ENCODE results near the gene NID2.
A peak's percentile ranks its signal among the peaks of the same experiment; 100 is the strongest.

The NID2 gene

DNA sequence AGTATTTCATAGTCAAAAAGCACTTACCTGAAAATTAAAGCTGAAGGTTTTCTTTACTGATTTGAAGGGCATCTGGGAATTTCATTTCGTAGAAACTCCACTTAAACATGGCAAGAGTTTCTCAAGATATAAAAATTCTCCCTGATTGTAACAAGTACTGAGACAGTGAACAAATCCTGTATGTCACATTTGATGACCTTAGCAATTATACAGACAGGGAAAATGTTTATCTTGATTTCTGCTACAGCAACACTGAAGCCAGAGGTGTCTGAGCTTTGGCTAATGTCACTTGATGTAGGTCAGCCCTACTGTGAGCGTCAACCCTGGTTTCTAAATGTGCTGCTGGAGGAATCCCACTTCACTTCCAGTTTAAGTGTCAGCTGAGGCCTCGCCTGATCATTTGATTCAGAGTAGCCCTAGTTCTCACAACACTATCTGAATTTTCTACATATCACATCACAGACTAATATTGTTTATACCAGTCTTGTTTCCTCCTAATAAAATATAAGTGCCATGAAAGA is 58.6 kb downstream of the NID2 start:
- Mint-ChIP-seq H3K4me1 (ENCODE audit: low read depth in 2 of 2) (peaks cover 0 to 9% of the 10 kb centered on the region in 2 donors), H3K36me3 (ENCODE audit: insufficient read depth) (peaks cover 65% of the 10 kb centered on the region)
- no peak for DNase-seq

DNA sequence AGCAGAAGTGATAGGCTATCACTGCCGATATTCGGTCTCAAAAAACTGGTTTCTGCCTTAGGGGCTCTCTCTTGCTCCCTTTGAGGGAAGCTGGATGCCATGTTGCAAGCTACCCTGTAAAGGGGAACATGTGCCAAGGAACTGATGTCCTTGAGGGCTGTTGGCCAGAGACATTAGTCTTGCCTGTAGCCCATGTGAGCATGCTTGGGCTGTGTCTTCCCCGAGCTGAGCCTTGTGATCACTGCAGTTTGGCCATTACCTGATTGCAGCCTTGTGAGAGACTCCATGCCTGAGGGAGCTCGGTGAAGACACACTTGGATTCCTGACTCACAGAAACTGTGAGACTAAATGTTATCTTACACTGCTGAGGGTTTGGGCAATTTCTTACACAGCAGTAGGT is 60.7 kb downstream of the NID2 start:
- DNase-seq: no peak
- Mint-ChIP-seq H3K27ac (no peak overlapping the region), H3K4me1 (ENCODE audit: low read depth in 2 of 2) (peaks cover 0 to 10% of the 10 kb centered on the region in 2 donors), H3K27me3 (no peaks in the 10 kb centered on the region), H3K9me3 (no peaks in the 10 kb centered on the region), H3K36me3 (ENCODE audit: insufficient read depth) (peaks cover 79% of the 10 kb centered on the region), H3K4me3 (no peak overlapping the region)
- no peak for ATAC-seq (replicated peaks)

More for the DNA sequence above, 58.6 kb downstream of the NID2 start:
- ATAC-seq (replicated peaks): no peak
- Mint-ChIP-seq H3K4me3 (no peak overlapping the region), H3K27me3 (peaks cover 0 to 14% of the 10 kb centered on the region in 2 donors), H3K9me3 (no peaks in the 10 kb centered on the region), H3K27ac (no peak overlapping the region)

DNA sequence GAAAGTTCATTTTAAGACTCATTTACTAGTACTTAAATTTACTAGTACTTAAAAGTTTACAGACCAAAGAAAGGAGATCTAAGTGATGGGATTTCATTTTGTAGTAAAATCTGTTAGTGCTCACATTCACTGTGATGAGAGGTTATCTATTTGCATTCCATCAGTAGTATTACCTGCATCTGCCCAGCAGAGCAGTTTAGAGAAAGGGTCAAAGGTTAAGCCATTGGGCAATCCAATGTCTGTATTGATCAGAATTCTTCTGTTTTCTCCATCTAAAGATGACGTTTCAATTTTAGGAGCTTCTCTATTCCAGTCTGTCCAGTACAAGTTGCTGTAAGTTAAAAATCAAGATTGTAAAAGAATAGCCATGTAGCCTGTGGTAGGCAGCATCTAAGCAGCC is 61.2 kb downstream of the NID2 start:
- ATAC-seq (replicated peaks) (no peak), DNase-seq (no peak)
- Mint-ChIP-seq H3K27ac (peak overlapping the region in 1 of 2 donors; percentile 64), H3K4me1 (ENCODE audit: low read depth in 2 of 2) (peaks cover 0 to 10% of the 10 kb centered on the region in 2 donors), H3K27me3 (no peaks in the 10 kb centered on the region), H3K4me3 (no peak overlapping the region), H3K36me3 (ENCODE audit: insufficient read depth) (peaks cover 84% of the 10 kb centered on the region), H3K9me3 (no peaks in the 10 kb centered on the region)

DNA sequence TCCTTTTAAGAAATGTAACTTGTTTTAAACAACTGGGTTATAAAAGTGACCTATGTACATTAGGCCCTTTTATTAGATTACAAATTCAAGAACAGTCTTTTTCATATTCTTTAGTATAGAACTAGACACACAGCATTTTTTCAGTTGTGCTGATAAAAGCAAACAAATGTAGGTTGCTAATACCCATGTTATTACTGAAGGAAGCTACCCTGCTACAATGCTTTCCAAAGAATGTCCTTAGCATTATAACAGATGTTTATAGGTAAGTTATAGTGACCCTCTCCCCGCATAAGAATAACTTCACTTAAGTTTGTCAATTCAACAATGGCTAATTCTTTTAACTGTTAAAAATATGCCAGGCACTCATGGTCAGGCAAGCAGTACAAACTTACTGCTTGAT is 61.6 kb downstream of the NID2 start:
- peaks cover 86% of the 10 kb centered on the region for H3K36me3 Mint-ChIP-seq (ENCODE audit: insufficient read depth)
- H3K9me3 Mint-ChIP-seq: no peaks in the 10 kb centered on the region
- peak overlapping the region in 1 of 2 donors; percentile 64 for H3K27ac Mint-ChIP-seq

DNA sequence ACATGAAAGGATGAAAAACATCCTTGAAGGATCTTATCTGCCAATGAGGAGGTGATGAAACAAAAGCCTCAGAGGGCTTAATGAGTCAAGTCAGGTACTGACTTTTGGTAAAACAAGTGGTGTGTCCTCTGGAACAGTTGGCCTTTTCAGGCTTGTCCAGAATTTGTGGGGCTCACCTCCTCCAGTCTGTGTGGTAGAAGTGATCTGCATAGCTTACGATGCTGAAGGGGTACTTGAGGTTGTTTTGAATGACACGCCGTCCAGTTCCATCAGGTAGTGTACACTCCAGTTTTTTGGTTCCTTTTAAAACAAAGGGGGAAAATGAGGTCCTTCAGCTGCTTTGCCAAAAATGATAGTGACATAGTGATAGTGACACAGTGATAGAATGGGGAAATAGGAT is 62.5 kb downstream of the NID2 start:
- peak overlapping the region in 1 of 2 donors; percentile 38 for H3K27ac Mint-ChIP-seq
- peaks cover 87% of the 10 kb centered on the region for H3K36me3 Mint-ChIP-seq (ENCODE audit: insufficient read depth)
- H3K4me3 Mint-ChIP-seq: no peak overlapping the region

More for the DNA sequence above, 61.6 kb downstream of the NID2 start:
- Mint-ChIP-seq H3K4me1 (ENCODE audit: low read depth in 2 of 2) (peaks cover 0 to 10% of the 10 kb centered on the region in 2 donors), H3K27me3 (no peaks in the 10 kb centered on the region), H3K4me3 (no peak overlapping the region)
- no peak for ATAC-seq (replicated peaks)
- no peak for DNase-seq

DNA sequence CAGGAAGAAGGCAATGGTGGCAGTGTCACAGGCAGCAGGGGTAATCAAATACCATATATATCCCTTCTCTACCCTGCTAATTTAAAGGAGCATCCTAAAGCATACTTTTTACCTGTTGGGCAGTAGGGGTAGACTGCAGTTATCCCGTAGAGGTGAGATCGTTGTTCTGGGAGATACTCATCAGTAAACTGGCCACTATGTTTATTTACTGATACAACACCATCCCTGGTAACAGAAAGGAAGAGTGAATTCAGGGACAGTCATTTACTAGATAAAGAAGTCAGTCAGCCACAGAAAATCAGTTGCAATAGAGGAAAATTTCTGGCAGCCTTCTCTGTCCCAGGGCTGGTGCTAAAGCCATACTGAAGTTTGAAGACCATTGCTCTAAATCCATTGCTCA is 63.2 kb downstream of the NID2 start:
- no peaks in the 10 kb centered on the region for H3K9me3 Mint-ChIP-seq
- ATAC-seq (replicated peaks): no peak
- peaks cover 0 to 10% of the 10 kb centered on the region in 2 donors for H3K4me1 Mint-ChIP-seq (ENCODE audit: low read depth in 2 of 2)
- H3K27me3 Mint-ChIP-seq: no peaks in the 10 kb centered on the region
- H3K27ac Mint-ChIP-seq: peak overlapping the region in 1 of 2 donors; percentile 44
- H3K36me3 Mint-ChIP-seq (ENCODE audit: insufficient read depth): peaks cover 89% of the 10 kb centered on the region
- H3K4me3 Mint-ChIP-seq: no peak overlapping the region
- DNase-seq: no peak

More for the DNA sequence above, 62.5 kb downstream of the NID2 start:
- no peaks in the 10 kb centered on the region for H3K27me3 Mint-ChIP-seq
- ATAC-seq (replicated peaks) (no peak), DNase-seq (no peak)
- peaks cover 0 to 10% of the 10 kb centered on the region in 2 donors for H3K4me1 Mint-ChIP-seq (ENCODE audit: low read depth in 2 of 2)
- no peaks in the 10 kb centered on the region for H3K9me3 Mint-ChIP-seq

DNA sequence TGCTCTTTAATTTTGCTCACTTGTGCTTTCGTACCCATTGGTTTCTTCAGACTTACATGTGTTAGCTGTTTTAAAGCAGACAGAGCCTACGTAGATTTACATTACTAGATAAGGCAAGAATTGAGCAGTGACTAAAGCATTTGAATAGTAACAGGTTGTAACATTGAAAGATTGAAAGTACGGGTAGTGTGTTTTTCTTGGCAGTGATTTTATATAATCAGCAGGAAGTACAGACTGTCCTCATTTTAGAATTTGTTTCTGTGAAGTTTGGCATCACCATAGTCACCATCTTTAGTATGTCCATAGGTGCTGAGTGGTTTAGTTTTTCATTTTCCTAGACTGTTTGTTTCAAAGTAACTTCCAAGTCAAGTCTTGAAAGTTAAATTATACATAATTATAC is 65.5 kb downstream of the NID2 start:
- H3K27ac Mint-ChIP-seq: no peak overlapping the region
- H3K9me3 Mint-ChIP-seq: no peaks in the 10 kb centered on the region
- H3K27me3 Mint-ChIP-seq: no peaks in the 10 kb centered on the region
- no peak overlapping the region for H3K4me3 Mint-ChIP-seq
- DNase-seq (no peak), ATAC-seq (replicated peaks) (no peak)
- peaks cover 0 to 10% of the 10 kb centered on the region in 2 donors for H3K4me1 Mint-ChIP-seq (ENCODE audit: low read depth in 2 of 2)
- peaks cover 92% of the 10 kb centered on the region for H3K36me3 Mint-ChIP-seq (ENCODE audit: insufficient read depth)

DNA sequence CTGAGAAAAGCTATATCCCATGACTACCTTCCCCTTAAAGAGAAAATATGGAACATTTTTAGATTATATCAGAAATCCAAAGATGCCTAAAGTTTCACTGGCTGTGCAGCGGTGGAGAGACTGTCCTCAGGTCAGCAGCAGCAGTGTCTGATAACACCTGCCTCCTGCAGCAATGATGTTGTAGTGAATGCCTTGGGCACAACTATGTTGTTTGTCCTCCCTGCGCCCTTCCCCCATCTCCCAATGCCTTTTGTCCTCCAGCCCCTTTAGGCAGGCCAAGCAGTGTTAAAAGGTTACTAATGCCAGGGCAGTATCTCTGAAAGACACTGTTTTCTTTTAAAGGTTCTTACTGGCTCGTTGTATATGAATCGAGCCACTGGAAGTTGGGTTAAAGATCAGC is 66.3 kb downstream of the NID2 start:
- Mint-ChIP-seq H3K9me3 (no peaks in the 10 kb centered on the region), H3K4me3 (no peak overlapping the region), H3K36me3 (ENCODE audit: insufficient read depth) (peaks cover 92% of the 10 kb centered on the region), H3K27ac (peak overlapping the region in 1 of 2 donors; percentile 49), H3K27me3 (no peaks in the 10 kb centered on the region), H3K4me1 (ENCODE audit: low read depth in 2 of 2) (peaks cover 0 to 10% of the 10 kb centered on the region in 2 donors)
- DNase-seq (no peak), ATAC-seq (replicated peaks) (no peak)

DNA sequence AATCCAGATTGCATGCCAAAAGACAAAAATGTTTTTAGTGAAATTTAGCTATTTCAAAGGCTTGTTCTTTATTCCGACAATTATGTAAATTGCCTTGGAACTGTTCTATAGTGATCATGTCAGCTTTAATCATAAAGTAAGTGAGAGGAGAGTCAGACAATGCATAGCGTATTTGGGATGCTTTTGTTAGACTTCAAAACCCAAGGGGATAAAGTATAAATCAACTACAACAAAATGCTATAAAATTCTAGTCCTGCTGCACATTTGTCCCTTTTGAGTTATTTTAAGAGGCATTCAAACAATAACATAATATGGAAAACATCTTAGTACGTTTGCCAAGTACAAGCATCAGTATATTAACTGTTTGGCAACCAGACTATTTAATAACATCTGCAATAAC is 68.2 kb downstream of the NID2 start:
- Mint-ChIP-seq H3K4me1 (ENCODE audit: low read depth in 2 of 2) (peaks cover 1 to 11% of the 10 kb centered on the region in 2 donors), H3K27me3 (no peaks in the 10 kb centered on the region), H3K9me3 (no peaks in the 10 kb centered on the region), H3K4me3 (no peak overlapping the region), H3K36me3 (ENCODE audit: insufficient read depth) (peaks cover 89% of the 10 kb centered on the region), H3K27ac (no peak overlapping the region)
- ATAC-seq (replicated peaks): no peak
- DNase-seq: no peak

DNA sequence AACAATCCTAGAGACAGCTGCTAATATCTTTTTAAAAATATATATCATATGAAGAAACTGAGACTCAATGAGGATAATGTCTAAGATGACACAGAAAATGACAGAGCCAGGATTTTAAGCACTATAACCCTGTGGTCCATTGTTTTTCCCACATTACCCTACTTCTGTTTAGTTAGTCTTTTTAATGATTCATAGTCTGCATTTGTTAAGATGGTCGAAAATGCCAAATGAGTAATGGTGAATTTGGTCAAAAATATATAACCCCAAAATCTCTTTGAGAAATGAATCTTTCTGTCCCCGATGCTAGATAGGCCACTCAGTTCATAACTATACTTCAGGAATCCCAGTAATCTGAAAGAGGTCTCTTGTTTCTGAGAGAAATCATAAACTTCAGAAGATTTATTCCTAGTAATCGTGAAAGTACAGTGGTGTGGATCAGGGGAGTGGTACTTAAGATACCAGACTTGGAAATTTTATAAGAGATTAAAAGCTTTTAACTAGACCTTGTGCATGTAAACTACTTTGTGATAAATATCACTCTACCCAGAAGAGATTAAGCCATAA is 68.8 kb downstream of the NID2 start:
- H3K9me3 Mint-ChIP-seq: no peaks in the 10 kb centered on the region
- H3K27me3 Mint-ChIP-seq: no peaks in the 10 kb centered on the region
- H3K4me3 Mint-ChIP-seq: no peak overlapping the region
- ATAC-seq (replicated peaks) (no peak), DNase-seq (no peak)
- H3K4me1 Mint-ChIP-seq (ENCODE audit: low read depth in 2 of 2): peaks cover 1 to 6% of the 10 kb centered on the region in 2 donors
- H3K36me3 Mint-ChIP-seq (ENCODE audit: insufficient read depth): peaks cover 84% of the 10 kb centered on the region
- no peak overlapping the region for H3K27ac Mint-ChIP-seq

DNA sequence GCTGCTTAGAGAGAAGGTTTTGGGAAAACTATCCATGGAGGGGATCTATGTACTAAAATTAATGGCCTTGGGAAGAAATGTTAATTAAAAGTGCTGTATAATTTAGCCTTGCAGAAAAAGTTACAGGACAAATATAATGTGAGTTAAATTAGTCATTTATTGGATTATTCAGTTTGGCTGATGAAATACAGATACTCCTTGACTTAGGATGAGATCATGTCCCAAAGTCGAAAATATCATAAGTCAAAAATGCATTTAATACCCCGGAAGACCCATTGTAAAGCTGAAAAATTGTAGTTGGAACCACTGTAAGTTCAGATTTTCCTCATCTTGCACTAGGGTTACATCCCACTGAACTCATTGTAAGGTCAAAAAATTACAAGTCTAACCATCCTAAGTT is 69.8 kb downstream of the NID2 start:
- DNase-seq (no peak), ATAC-seq (replicated peaks) (no peak)
- peaks cover 78% of the 10 kb centered on the region for H3K36me3 Mint-ChIP-seq (ENCODE audit: insufficient read depth)
- no peak overlapping the region for H3K27ac Mint-ChIP-seq
- H3K4me1 Mint-ChIP-seq (ENCODE audit: low read depth in 2 of 2): peaks cover 1 to 14% of the 10 kb centered on the region in 2 donors
- no peak overlapping the region for H3K4me3 Mint-ChIP-seq
- no peaks in the 10 kb centered on the region for H3K27me3 Mint-ChIP-seq
- no peaks in the 10 kb centered on the region for H3K9me3 Mint-ChIP-seq

DNA sequence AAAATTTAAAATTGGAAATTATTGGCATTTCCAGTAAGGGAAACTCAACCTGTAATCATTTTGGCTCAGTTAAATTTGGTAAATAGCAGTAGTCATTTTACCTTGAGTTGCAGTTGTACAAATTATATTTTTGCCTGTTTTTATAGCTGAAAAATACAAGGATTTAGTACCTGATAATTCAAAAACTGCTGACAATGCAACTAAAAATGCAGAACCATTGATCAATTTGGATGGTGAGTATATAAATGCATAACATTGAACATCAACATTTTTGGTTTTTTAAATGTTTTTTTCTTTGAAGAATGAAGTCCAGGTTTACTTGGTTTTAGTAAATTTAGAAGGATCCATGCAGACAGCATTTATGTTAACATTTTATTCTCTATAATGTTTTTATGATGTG is 70.5 kb downstream of the NID2 start:
- peaks cover 74% of the 10 kb centered on the region for H3K36me3 Mint-ChIP-seq (ENCODE audit: insufficient read depth)
- H3K9me3 Mint-ChIP-seq: no peaks in the 10 kb centered on the region
- DNase-seq: no peak
- H3K27ac Mint-ChIP-seq: no peak overlapping the region
- H3K27me3 Mint-ChIP-seq: no peaks in the 10 kb centered on the region
- ATAC-seq (replicated peaks): no peak
- H3K4me1 Mint-ChIP-seq (ENCODE audit: low read depth in 2 of 2): peaks cover 4 to 19% of the 10 kb centered on the region in 2 donors
- H3K4me3 Mint-ChIP-seq: no peak overlapping the region

DNA sequence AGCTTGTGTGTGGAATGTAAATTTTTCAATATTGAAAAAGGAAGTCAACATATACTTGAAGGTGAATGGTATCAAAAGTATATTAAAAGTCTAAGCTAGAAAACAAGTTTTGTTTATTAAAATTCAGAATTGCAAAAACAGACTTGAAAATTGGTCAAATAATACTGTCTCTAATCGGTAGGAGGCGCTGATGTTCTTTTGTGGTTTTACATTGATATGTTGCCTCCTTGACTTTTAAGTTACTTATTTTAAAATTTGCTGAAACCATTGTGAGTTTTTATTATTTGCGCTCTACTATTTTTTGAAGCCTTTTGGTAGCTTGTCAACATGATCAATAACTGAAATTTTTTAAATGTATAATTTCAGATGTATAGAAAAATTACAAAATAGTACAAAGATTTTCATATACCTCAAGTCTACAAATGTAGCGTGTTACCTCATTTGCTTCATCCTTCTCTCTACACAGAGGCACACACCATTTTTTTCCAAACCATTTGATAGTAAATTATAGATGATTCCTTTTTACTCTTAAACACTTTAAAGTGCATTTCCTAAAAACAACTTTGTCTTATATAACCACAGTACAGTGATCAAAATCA is 72.6 kb downstream of the NID2 start:
- Mint-ChIP-seq H3K4me1 (ENCODE audit: low read depth in 2 of 2) (peaks cover 6 to 27% of the 10 kb centered on the region in 2 donors), H3K27ac (no peak overlapping the region), H3K9me3 (no peaks in the 10 kb centered on the region), H3K27me3 (no peaks in the 10 kb centered on the region), H3K4me3 (no peak overlapping the region), H3K36me3 (ENCODE audit: insufficient read depth) (peaks cover 71% of the 10 kb centered on the region)
- DNase-seq: peak; percentile 18 to 37 (median 20)
- ATAC-seq (replicated peaks): peak; percentile 45

DNA sequence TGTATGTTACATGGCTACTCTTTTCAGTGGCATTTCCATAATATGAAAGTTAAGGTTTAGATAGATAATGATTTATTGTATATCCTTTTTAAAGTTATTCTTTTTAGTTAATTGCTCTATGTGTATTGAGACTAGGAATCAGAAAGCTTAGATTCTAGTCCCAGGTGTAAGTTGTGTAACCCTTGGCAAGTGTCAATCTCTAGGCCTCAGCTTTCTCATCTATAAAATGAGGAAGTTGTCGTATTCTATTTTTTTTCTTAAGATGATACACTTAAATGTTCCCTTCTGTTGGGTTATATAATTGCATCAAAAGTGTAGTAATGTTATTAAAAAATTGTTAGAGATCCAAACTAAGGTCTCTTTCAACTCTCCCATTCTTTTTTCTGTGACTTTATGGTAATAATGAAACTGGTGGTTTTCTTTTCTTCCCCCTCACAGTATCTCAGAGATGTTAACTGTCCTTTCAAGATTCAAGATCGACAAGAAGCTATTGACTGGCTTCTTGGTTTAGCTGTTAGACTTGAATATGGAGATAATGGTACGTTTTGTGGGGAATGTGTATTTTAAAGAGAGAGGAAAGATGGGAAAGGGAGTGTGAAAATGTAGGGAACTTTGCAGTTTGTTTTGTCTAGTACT is 75.5 kb downstream of the NID2 start:
- Mint-ChIP-seq H3K9me3 (no peaks in the 10 kb centered on the region), H3K27me3 (no peaks in the 10 kb centered on the region), H3K4me3 (no peak overlapping the region), H3K4me1 (ENCODE audit: low read depth in 2 of 2) (peaks cover 16 to 47% of the 10 kb centered on the region in 2 donors), H3K27ac (peak overlapping the region in 1 of 2 donors; percentile 1), H3K36me3 (ENCODE audit: insufficient read depth) (peaks cover 59% of the 10 kb centered on the region)
- no peak for ATAC-seq (replicated peaks)
- no peak for DNase-seq
